ENCODE data around the gene EMILIN2. TPM values are rescaled to one million over a fixed set of nuclear protein-coding genes. Genes with fewer than 3 reads are reported as not detected.
"Not testable (repeated sequence)": the region's sequence is repeated elsewhere in the genome, so short reads cannot be mapped to it uniquely, and the experiment has no call there.

Gene EMILIN2
- total and polyA plus RNA-seq, 2 donors (not counting 1 experiment from before 2014, with no cell fraction given): 2.5 to 48.2 TPM

DNA sequence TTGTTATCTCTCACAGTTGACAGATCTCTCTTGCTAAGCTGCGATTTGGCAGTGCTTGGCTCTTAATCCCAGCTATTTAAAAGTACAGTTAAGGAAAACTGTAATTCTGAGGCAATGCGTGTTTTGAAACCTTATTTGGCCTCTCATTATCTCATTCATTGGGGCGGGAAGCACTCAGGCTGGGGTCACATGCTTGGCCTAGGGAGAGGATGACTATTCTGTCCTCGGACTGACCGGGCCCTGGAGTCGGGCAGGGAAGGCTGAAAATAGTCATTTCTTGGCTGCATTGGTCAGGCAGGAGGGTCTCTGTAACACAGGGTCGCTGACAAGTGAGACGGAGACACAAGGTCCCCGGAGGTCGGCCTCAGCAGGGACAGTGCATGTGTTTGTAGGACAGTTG lies 20.2 kb upstream of the EMILIN2 start:
- DNase-seq (no peak), ATAC-seq (ENCODE audit: low read depth) (no peak)
- TF ChIP-seq, protein P1, sequence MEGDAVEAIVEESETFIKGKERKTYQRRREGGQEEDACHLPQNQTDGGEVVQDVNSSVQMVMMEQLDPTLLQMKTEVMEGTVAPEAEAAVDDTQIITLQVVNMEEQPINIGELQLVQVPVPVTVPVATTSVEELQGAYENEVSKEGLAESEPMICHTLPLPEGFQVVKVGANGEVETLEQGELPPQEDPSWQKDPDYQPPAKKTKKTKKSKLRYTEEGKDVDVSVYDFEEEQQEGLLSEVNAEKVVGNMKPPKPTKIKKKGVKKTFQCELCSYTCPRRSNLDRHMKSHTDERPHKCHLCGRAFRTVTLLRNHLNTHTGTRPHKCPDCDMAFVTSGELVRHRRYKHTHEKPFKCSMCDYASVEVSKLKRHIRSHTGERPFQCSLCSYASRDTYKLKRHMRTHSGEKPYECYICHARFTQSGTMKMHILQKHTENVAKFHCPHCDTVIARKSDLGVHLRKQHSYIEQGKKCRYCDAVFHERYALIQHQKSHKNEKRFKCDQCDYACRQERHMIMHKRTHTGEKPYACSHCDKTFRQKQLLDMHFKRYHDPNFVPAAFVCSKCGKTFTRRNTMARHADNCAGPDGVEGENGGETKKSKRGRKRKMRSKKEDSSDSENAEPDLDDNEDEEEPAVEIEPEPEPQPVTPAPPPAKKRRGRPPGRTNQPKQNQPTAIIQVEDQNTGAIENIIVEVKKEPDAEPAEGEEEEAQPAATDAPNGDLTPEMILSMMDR (IDR thresholded peaks at IDR 0.05): no peak
- TF ChIP-seq EZH2 (IDR thresholded peaks at IDR 0.05; ENCODE audit: borderline replicate concordance, insufficient read depth, low read depth, low read length, poor library complexity, severe bottlenecking): no peak
- H3K9me3 ChIP-seq (ENCODE audit: control extremely low read depth in 1 of 3, control insufficient read depth in 2 of 3, insufficient read depth in 1 of 3, low read length in 2 of 3): peaks cover 0 to 10% (median 0%) of the 10 kb centered on the region in 3 donors
- no peak overlapping the region for H2AFZ ChIP-seq (ENCODE audit: insufficient read depth, low read depth, low read length, poor library complexity, severe bottlenecking)
- H3K79me2 ChIP-seq (ENCODE audit: control insufficient read depth, insufficient read depth, low read length): no peaks in the 10 kb centered on the region
- Mint-ChIP-seq H3K4me1 (no peaks in the 10 kb centered on the region), H3K27ac (no peak overlapping the region), H3K4me3 (no peak overlapping the region), H3K27me3 (no peaks in the 10 kb centered on the region), H3K9me3 (ENCODE audit: insufficient read depth) (peaks cover 2% of the 10 kb centered on the region)
- H3K36me3 ChIP-seq (replicated peaks in 1 of 2; ENCODE audit: control extremely low read depth in 1 of 2, control insufficient read depth in 1 of 2, extremely low read depth in 1 of 2, insufficient read depth in 2 of 2, low read length in 1 of 2): no peaks in the 10 kb centered on the region
- POLR2A ChIA-PET: no interaction called here
- CTCF ChIA-PET: no interaction called here
- H3K4me1 ChIP-seq (ENCODE audit: control insufficient read depth in 2 of 2, insufficient read depth in 2 of 2, low read length in 2 of 2): no peaks in the 10 kb centered on the region
- no peak overlapping the region for H3K27ac ChIP-seq (ENCODE audit: low read length in 2 of 2)
- no peaks in the 10 kb centered on the region for H4K20me1 ChIP-seq (ENCODE audit: control insufficient read depth, insufficient read depth, low read length, poor library complexity, severe bottlenecking)
- intact Hi-C loops (cut with micrococcal nuclease): no loop called here
- WGBS (ENCODE audit: insufficient coverage): 91% methylated on average over 9 of the region's 10 CpGs
- no peak overlapping the region for H3K4me2 ChIP-seq (replicated peaks; ENCODE audit: low read depth, low read length, poor library complexity, severe bottlenecking)
- H3K9ac ChIP-seq (ENCODE audit: low read length): no peak overlapping the region
- no peak overlapping the region for H3K4me3 ChIP-seq (ENCODE audit: control extremely low read depth in 1 of 5, extremely low read depth in 1 of 5, insufficient read depth in 1 of 5, low read depth in 2 of 5, low read length in 4 of 5)
- no peaks in the 10 kb centered on the region for H3K27me3 ChIP-seq (replicated peaks in 1 of 4; ENCODE audit: control extremely low read depth in 1 of 4, control insufficient read depth in 3 of 4, insufficient read depth in 4 of 4, low read length in 3 of 4)

DNA sequence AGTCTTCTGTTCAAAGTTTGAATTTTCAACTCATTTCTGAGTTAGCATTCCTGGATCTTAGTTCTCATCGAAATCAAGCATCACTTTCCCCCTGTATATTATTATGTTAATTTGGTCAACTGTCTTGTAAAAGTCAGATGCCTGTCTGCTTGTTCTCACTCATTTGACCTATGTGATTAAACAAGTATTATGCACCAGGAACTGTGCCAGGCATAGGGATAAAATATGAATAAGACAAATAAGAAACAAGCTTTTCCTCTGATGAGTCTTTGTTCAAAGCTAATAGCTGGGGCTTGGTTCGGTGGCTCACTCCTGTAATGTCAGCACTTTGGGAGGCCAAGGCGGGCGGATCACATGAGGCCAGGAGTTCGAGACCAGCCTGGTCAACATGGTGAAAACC lies 19.7 kb upstream of the EMILIN2 start:
- no peak for DNase-seq
- Histone ChIP-seq H2AFZ (ENCODE audit: insufficient read depth, low read depth, low read length, poor library complexity, severe bottlenecking) (no peak overlapping the region), H4K20me1 (ENCODE audit: control insufficient read depth, insufficient read depth, low read length, poor library complexity, severe bottlenecking) (no peaks in the 10 kb centered on the region), H3K79me2 (ENCODE audit: control insufficient read depth, insufficient read depth, low read length) (no peaks in the 10 kb centered on the region), H3K4me2 (replicated peaks; ENCODE audit: low read depth, low read length, poor library complexity, severe bottlenecking) (no peak overlapping the region), H3K4me3 (ENCODE audit: control extremely low read depth in 1 of 5, extremely low read depth in 1 of 5, insufficient read depth in 1 of 5, low read depth in 2 of 5, low read length in 4 of 5) (no peak overlapping the region), H3K9me3 (ENCODE audit: control extremely low read depth in 1 of 3, control insufficient read depth in 2 of 3, insufficient read depth in 1 of 3, low read length in 2 of 3) (peaks cover 0 to 10% (median 0%) of the 10 kb centered on the region in 3 donors), H3K9ac (ENCODE audit: low read length) (no peak overlapping the region), H3K27ac (ENCODE audit: low read length in 2 of 2) (no peak overlapping the region), H3K36me3 (replicated peaks in 1 of 2; ENCODE audit: control extremely low read depth in 1 of 2, control insufficient read depth in 1 of 2, extremely low read depth in 1 of 2, insufficient read depth in 2 of 2, low read length in 1 of 2) (no peaks in the 10 kb centered on the region), H3K27me3 (replicated peaks in 1 of 4; ENCODE audit: control extremely low read depth in 1 of 4, control insufficient read depth in 3 of 4, insufficient read depth in 4 of 4, low read length in 3 of 4) (no peaks in the 10 kb centered on the region), H3K4me1 (ENCODE audit: control insufficient read depth in 2 of 2, insufficient read depth in 2 of 2, low read length in 2 of 2) (no peaks in the 10 kb centered on the region)
- CTCF ChIA-PET: no interaction called here
- Mint-ChIP-seq H3K9me3 (ENCODE audit: insufficient read depth) (peaks cover 2% of the 10 kb centered on the region), H3K4me3 (no peak overlapping the region), H3K27ac (no peak overlapping the region), H3K4me1 (no peaks in the 10 kb centered on the region), H3K27me3 (no peaks in the 10 kb centered on the region)
- ATAC-seq (ENCODE audit: low read depth): no peak
- TF ChIP-seq, protein P1 (IDR thresholded peaks at IDR 0.05): no peak
- TF ChIP-seq EZH2 (IDR thresholded peaks at IDR 0.05; ENCODE audit: borderline replicate concordance, insufficient read depth, low read depth, low read length, poor library complexity, severe bottlenecking): no peak
- intact Hi-C loops (cut with micrococcal nuclease): no loop called here
- WGBS (ENCODE audit: insufficient coverage): 100% methylated on average over 2 of the region's 5 CpGs
- POLR2A ChIA-PET: no interaction called here

DNA sequence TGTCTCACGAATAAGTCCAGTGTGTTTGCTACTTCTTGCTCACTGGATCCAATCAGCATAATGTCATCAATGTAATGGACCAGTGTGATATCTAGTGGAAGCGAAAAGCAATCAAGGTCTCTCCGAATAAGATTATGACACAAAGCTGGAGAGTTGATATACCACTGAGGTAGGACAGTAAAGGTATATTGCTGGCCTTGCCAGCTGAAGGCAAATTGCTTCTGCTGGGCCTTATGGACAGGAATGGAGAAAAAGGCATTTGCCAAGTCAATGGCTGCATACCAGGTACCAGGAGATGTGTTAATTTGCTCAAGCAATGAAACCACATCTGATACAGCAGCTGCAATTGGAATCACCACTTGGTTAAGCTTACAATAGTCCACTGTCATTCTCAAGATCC lies 10.7 kb upstream of the EMILIN2 start:
- H3K79me2 ChIP-seq (ENCODE audit: control insufficient read depth, insufficient read depth, low read length); H3K9ac ChIP-seq (ENCODE audit: low read length); CTCF ChIA-PET; H4K20me1 ChIP-seq (ENCODE audit: control insufficient read depth, insufficient read depth, low read length, poor library complexity, severe bottlenecking); H3K27ac Mint-ChIP-seq; H3K4me3 Mint-ChIP-seq; H3K9me3 Mint-ChIP-seq (ENCODE audit: insufficient read depth); H3K27me3 ChIP-seq (replicated peaks in 1 of 4; ENCODE audit: control extremely low read depth in 1 of 4, control insufficient read depth in 3 of 4, insufficient read depth in 4 of 4, low read length in 3 of 4); DNase-seq; intact Hi-C loops (cut with micrococcal nuclease); H3K4me2 ChIP-seq (replicated peaks; ENCODE audit: low read depth, low read length, poor library complexity, severe bottlenecking); H2AFZ ChIP-seq (ENCODE audit: insufficient read depth, low read depth, low read length, poor library complexity, severe bottlenecking); POLR2A ChIA-PET; H3K4me1 ChIP-seq (ENCODE audit: control insufficient read depth in 2 of 2, insufficient read depth in 2 of 2, low read length in 2 of 2); H3K27ac ChIP-seq (ENCODE audit: low read length in 2 of 2); ATAC-seq (ENCODE audit: low read depth); H3K4me1 Mint-ChIP-seq; H3K9me3 ChIP-seq (ENCODE audit: control extremely low read depth in 1 of 3, control insufficient read depth in 2 of 3, insufficient read depth in 1 of 3, low read length in 2 of 3); H3K36me3 ChIP-seq (replicated peaks in 1 of 2; ENCODE audit: control extremely low read depth in 1 of 2, control insufficient read depth in 1 of 2, extremely low read depth in 1 of 2, insufficient read depth in 2 of 2, low read length in 1 of 2); H3K27me3 Mint-ChIP-seq; H3K4me3 ChIP-seq (ENCODE audit: control extremely low read depth in 1 of 5, extremely low read depth in 1 of 5, insufficient read depth in 1 of 5, low read depth in 2 of 5, low read length in 4 of 5): not testable (repeated sequence)
- WGBS (ENCODE audit: insufficient coverage): 100% methylated on average over 1 of the region's 3 CpGs
